ENCODE results near the gene RETN.

DNA sequence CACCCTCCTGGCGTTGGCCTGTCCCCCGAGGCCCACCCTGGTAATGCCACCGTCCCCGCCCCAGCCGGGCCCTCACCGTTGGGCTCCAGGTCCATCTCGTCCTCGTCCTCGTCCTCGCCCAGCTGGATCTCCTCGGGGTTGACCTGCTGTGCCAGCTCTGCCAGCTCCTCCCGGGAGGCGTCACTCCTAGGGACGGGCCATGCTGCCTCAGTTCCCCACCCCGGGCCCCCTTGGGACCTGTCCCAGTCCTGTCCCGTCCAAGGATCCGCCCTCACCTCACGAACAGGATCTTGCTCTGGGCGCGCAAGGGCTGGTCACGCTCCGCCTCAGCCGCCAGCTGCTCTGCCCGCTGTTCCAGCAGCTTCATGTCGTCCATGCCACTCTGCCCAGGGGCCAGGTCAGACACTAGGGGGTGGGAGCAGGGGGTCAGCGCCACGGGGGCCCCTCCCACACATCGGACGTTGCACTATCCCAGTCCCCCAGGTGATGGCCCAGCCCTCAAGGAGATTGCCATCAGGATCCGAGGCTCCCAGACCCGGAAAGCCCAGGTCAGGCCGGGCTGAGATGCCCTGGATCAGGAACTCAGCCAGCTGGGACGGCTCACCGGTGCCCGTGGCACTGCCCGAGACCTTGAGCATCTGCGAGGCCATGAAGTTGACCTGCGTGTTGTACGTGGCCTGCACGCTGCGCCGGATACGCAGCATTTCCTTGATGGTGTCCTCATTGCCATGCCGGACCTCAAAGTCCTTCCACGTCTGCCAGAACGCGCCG, 49.0 kb upstream of the RETN start:
- TF ChIP-seq, protein P1, sequence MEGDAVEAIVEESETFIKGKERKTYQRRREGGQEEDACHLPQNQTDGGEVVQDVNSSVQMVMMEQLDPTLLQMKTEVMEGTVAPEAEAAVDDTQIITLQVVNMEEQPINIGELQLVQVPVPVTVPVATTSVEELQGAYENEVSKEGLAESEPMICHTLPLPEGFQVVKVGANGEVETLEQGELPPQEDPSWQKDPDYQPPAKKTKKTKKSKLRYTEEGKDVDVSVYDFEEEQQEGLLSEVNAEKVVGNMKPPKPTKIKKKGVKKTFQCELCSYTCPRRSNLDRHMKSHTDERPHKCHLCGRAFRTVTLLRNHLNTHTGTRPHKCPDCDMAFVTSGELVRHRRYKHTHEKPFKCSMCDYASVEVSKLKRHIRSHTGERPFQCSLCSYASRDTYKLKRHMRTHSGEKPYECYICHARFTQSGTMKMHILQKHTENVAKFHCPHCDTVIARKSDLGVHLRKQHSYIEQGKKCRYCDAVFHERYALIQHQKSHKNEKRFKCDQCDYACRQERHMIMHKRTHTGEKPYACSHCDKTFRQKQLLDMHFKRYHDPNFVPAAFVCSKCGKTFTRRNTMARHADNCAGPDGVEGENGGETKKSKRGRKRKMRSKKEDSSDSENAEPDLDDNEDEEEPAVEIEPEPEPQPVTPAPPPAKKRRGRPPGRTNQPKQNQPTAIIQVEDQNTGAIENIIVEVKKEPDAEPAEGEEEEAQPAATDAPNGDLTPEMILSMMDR (IDR thresholded peaks at IDR 0.05), result no peak
- TF ChIP-seq POLR2A (IDR thresholded peaks at IDR 0.05), result no peak
- no peak for TF ChIP-seq EP300 (IDR thresholded peaks at IDR 0.05)

Measured in gastroesophageal sphincter (tissue), 3 donors.